GM21723 (cell line): ENCODE results near the gene LST1.

Source experiments
- ATAC-seq: cut with Tn5 transposase; IDR thresholded peaks from one replicate; pipeline ENCODE4 v1.9.1; 2021; ENCODE audit warnings: mild to moderate bottlenecking, moderate library complexity; ENCODE audit not compliant: unreplicated experiment

The LST1 gene

DNA sequence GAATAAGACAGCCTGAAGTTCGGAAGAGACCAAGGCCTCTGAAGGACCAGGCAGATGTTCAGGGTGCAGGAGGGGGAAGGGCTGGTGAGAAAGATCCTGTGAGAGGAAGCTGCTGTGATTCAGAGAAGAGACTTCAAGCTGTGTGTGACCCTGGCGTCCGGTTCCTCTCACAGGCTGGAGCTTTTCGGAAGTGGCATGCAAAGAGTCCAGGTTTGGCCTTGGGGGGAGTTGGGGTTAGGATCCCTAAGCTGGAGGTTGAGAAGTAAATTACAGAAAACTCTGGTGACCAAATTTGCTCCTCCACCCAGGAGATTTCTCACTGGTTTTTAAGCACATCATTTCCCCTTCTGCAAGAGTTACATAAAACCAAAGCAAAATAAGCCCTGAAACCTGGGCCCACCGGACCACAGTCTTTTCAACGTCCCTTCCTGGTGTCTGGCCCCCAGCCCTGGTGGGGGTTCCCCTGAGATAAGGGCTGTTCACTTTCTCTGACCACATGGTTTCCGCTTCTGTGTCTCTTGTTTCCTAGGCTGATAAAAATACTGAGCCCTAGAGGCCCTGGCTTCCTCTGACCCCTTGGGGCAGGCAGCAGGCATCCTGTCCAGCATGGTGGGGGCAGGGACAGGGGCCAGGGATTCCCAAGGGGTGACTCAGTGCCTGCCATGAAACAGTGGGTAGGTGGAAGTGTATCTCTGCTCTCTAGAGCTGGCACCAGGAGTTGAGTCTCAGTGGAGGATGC is 25.9 kb upstream of the LST1 start:
- ATAC-seq: peak; percentile 73

DNA sequence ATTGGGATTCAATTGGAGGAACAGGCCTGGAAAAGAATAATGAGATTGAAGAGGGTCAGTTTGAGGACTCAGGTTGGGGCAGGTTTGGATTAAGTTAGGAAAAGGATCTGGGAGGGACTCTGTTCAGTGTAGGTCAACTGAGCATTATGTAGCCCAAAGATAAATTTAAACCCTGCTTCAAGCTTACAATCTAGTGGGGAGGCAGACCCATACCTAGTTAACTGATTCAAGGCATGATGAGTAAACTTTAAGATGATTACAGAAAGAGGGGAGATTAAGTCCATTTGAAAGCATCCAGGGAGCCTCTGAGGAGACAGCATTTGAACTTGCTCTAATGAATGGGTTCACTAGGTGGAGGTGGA is 25.4 kb upstream of the LST1 start:
- ATAC-seq: no peak

DNA sequence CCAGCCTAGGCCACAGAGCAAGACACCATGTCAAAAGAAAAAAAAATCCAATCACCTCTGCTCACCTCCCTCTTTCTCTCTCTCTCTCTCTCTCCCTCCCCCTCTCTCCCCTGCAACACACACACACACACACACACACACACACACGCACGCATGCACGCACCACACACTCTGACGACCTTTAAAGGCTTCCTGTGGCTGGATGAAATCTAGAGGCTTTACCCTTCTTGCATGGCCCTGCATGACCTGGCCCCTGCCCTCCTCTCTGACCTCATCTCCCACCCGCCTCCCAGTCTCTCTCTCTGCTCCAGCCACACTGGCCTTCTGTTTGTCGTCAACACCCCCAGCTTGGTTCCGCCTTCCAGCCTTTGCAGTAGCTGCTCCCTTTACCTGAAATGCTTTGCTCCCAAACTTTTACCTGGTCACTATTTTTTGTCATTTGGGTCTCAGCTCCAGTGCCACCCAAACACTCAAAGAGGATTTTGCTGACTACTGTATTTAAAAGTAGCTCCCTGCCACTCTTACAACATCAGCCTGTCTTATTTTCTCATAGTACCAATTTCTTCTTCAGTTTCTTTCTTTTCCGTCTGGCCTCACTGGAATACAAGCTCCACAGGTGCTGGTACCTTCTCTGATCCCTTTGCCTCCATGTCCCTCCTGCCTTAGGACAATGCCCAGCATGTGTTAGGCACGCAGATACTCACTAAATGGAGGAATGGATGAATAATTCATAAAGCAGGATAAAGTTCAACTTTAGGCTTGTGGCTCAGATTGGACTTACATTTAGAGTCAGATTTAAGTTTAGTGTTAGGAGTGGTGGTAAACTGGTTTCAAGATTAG is 18.3 kb upstream of the LST1 start:
- ATAC-seq: no peak

DNA sequence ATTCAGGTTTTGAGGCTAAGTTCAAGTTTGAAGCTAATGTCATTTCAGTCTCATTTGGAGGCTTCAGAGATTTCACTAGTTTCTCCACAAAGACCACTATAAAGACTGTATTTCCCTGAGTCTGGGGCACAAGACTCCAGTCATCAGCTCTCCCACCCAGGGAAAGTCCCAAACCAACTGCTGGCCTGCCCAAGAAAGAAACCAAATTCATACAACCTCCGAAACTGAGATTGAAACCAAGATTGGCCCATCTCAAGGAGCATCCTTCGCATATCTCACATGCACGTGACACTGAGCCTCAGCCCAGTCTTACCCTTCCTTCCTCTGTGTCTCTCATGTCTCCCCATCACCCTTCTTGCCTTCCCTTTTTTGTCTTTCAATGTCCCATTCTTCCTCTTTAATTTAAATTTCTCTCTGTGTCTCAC is 17.5 kb upstream of the LST1 start:
- ATAC-seq: peak; percentile 60

- no peak for ATAC-seq
These were observed 16.1 kb upstream of the LST1 start for GRCh38 chr6:31569861-31570536.

- ATAC-seq: peak; percentile 50
These were observed 13.8 kb upstream of the LST1 start, which contains the start of gene LTA for GRCh38 chr6:31572041-31572911. Gene LTA, plus strand, starts transcription at chr6:31572289. Its CDS starts 454 bp downstream, at chr6:31572743.

DNA sequence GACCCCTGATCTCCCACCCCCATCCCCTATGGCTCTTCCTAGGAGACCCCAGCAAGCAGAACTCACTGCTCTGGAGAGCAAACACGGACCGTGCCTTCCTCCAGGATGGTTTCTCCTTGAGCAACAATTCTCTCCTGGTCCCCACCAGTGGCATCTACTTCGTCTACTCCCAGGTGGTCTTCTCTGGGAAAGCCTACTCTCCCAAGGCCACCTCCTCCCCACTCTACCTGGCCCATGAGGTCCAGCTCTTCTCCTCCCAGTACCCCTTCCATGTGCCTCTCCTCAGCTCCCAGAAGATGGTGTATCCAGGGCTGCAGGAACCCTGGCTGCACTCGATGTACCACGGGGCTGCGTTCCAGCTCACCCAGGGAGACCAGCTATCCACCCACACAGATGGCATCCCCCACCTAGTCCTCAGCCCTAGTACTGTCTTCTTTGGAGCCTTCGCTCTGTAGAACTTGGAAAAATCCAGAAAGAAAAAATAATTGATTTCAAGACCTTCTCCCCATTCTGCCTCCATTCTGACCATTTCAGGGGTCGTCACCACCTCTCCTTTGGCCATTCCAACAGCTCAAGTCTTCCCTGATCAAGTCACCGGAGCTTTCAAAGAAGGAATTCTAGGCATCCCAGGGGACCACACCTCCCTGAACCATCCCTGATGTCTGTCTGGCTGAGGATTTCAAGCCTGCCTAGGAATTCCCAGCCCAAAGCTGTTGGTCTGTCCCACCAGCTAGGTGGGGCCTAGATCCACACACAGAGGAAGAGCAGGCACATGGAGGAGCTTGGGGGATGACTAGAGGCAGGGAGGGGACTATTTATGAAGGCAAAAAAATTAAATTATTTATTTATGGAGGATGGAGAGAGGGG is 12.6 kb upstream of the LST1 start:
- ATAC-seq: no peak

DNA sequence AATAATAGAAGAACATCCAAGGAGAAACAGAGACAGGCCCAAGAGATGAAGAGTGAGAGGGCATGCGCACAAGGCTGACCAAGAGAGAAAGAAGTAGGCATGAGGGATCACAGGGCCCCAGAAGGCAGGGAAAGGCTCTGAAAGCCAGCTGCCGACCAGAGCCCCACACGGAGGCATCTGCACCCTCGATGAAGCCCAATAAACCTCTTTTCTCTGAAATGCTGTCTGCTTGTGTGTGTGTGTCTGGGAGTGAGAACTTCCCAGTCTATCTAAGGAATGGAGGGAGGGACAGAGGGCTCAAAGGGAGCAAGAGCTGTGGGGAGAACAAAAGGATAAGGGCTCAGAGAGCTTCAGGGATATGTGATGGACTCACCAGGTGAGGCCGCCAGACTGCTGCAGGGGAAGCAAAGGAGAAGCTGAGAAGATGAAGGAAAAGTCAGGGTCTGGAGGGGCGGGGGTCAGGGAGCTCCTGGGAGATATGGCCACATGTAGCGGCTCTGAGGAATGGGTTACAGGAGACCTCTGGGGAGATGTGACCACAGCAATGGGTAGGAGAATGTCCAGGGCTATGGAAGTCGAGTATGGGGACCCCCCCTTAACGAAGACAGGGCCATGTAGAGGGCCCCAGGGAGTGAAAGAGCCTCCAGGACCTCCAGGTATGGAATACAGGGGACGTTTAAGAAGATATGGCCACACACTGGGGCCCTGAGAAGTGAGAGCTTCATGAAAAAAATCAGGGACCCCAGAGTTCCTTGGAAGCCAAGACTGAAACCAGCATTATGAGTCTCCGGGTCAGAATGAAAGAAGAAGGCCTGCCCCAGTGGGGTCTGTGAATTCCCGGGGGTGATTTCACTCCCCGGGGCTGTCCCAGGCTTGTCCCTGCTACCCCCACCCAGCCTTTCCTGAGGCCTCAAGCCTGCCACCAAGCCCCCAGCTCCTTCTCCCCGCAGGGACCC is 11.7 kb upstream of the LST1 start:
- ATAC-seq: no peak

- no peak for ATAC-seq
These were observed 10.7 kb upstream of the LST1 start, which contains the start of gene TNF for GRCh38 chr6:31575335-31575901. Gene TNF, plus strand, starts transcription at chr6:31575565. Its CDS starts 177 bp downstream, at chr6:31575742.

DNA sequence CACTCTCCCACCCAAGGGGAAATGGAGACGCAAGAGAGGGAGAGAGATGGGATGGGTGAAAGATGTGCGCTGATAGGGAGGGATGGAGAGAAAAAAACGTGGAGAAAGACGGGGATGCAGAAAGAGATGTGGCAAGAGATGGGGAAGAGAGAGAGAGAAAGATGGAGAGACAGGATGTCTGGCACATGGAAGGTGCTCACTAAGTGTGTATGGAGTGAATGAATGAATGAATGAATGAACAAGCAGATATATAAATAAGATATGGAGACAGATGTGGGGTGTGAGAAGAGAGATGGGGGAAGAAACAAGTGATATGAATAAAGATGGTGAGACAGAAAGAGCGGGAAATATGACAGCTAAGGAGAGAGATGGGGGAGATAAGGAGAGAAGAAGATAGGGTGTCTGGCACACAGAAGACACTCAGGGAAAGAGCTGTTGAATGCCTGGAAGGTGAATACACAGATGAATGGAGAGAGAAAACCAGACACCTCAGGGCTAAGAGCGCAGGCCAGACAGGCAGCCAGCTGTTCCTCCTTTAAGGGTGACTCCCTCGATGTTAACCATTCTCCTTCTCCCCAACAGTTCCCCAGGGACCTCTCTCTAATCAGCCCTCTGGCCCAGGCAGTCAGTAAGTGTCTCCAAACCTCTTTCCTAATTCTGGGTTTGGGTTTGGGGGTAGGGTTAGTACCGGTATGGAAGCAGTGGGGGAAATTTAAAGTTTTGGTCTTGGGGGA is 10.0 kb upstream of the LST1 start:
- ATAC-seq: no peak

GRCh38 chr6:31576897-31577578 is 9.0 kb upstream of the LST1 start:
- ATAC-seq: no peak

DNA sequence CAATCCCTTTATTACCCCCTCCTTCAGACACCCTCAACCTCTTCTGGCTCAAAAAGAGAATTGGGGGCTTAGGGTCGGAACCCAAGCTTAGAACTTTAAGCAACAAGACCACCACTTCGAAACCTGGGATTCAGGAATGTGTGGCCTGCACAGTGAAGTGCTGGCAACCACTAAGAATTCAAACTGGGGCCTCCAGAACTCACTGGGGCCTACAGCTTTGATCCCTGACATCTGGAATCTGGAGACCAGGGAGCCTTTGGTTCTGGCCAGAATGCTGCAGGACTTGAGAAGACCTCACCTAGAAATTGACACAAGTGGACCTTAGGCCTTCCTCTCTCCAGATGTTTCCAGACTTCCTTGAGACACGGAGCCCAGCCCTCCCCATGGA is 8.5 kb upstream of the LST1 start:
- no peak for ATAC-seq

- no peak for ATAC-seq
These were observed 7.6 kb upstream of the LST1 start for GRCh38 chr6:31578184-31579118.

DNA sequence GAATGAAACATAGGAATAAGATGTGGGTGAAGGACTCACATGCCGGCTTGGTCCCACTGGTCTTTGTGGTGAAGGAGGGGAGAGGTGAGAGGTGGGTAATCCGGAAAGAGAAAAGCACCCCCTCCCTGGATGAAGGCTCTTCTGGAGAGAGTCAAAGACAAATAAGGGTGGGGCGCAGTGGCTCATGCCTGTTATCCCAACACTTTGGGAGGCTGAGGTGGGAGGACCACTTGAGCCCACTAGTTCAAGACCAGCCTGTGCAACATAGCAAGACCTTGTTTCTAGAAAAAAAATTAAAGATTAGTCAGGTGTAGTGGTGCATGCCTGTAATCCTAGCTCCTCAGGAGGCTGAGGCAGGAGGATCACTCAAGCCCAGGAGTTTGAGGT is 7.0 kb upstream of the LST1 start:
- ATAC-seq: no peak

DNA sequence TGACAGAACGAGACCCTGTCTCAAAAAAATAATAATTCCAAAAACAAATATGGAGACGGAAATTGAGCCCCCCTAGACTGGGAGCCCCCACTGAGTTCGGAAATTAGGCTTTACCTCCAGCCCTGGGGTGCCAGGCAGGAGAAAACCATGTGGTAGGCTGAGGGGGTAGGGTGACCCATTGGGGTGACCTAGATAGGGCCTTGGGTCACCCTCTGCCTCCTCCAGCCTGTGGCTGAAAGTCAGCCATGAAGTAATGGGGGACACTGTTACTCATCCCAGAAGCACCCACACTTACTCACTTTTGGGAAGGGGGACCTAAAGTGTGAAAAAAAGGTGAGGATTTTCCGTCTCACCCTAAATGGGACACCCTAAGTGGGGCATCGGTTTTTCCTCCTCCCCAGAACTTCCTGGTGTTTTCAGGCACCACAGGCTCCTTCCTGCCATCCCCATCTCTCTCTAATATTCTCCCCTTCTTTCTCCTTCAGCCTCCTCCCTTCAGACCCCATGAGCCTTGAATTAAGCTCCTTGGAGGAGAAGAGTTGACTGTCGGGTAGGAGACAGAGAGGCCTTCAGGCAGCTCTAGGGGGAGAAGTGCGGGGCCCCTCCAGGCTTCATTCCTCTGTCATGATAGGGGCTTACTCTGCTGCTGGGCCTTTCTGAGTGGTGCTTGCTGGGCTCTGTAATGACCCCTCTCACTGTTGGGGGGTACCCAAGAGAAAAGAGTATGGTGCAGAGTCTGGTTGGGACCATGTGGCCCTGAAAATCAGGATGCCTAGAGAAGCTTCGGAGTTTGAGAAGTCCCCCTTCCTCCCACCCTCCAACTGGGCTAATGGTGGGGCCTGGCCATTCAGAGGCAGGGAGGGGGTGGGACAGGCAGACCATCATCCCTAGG is 6.3 kb upstream of the LST1 start:
- no peak for ATAC-seq
